Trophoblast cell (in vitro differentiated cells and primary cell): ENCODE data around the gene LSM12.

Experiments
- DNase-seq, 2 donors: peaks; one replicate each; pipeline ENCODE4 v3.0.0-alpha.2; 2016
- H2AFZ ChIP-seq: 2 replicates; pipeline ENCODE4 v1.6.1; 2013; ENCODE audit warnings: low read length, moderate library complexity, mild to moderate bottlenecking; ENCODE audit not compliant: insufficient read depth, poor library complexity
- H2AK5ac ChIP-seq: 2 replicates; pipeline ENCODE4 v1.6.1; 2013; ENCODE audit warnings: mild to moderate bottlenecking, low read length
- H2BK120ac ChIP-seq: 2 replicates; pipeline ENCODE4 v1.6.1; 2013; ENCODE audit warnings: low read length, mild to moderate bottlenecking, moderate library complexity; ENCODE audit not compliant: insufficient read depth, poor library complexity
- H2BK12ac ChIP-seq: 2 replicates; pipeline ENCODE4 v1.6.1; 2013; ENCODE audit warnings: mild to moderate bottlenecking, low read length, moderate library complexity
- H2BK5ac ChIP-seq: 2 replicates; pipeline ENCODE4 v1.6.1; 2013; ENCODE audit warnings: low read length, low read depth, moderate library complexity, mild to moderate bottlenecking; ENCODE audit not compliant: poor library complexity
- H3K14ac ChIP-seq: 2 replicates; pipeline ENCODE4 v1.6.1; 2013; ENCODE audit warnings: mild to moderate bottlenecking, low read length
- H3K18ac ChIP-seq: 2 replicates; pipeline ENCODE4 v1.6.1; 2013; ENCODE audit warnings: mild to moderate bottlenecking, low read length
- H3K23ac ChIP-seq: 2 replicates; pipeline ENCODE4 v1.6.1; 2013; ENCODE audit warnings: low read length
- H3K27ac ChIP-seq: 2 replicates; pipeline ENCODE4 v1.5.1; 2013; ENCODE audit warnings: low read depth, mild to moderate bottlenecking, inconsistent platforms, low read length, moderate library complexity
- H3K27me3 ChIP-seq: 2 replicates; pipeline ENCODE4 v1.6.1; 2013; ENCODE audit warnings: inconsistent platforms, mild to moderate bottlenecking, low read length, moderate library complexity; ENCODE audit not compliant: insufficient read depth
- H3K36me3 ChIP-seq, 2 experiments: 1 replicate in 1 of 2; 2 replicates in 1 of 2; pipeline ENCODE4 v1.6.1; 2013; ENCODE audit warnings: low read length in 2 of 2, mild to moderate bottlenecking in 2 of 2, moderate library complexity in 1 of 2; ENCODE audit not compliant: insufficient read depth in 2 of 2, control insufficient read depth in 1 of 2
- H3K4ac ChIP-seq: 2 replicates; pipeline ENCODE4 v1.6.1; 2013; ENCODE audit warnings: low read depth, mild to moderate bottlenecking, low read length, moderate library complexity
- H3K4me1 ChIP-seq, 2 experiments: 1 replicate in 1 of 2; 2 replicates in 1 of 2; pipeline ENCODE4 v1.6.1; 2013; ENCODE audit warnings: low read length in 2 of 2, mild to moderate bottlenecking in 2 of 2, moderate library complexity in 1 of 2; ENCODE audit not compliant: insufficient read depth in 2 of 2, control insufficient read depth in 1 of 2
- H3K4me2 ChIP-seq: 2 replicates; pipeline ENCODE4 v1.6.1; 2013; ENCODE audit warnings: inconsistent platforms, mild to moderate bottlenecking, low read length, moderate library complexity
- H3K4me3 ChIP-seq: 2 replicates; pipeline ENCODE4 v1.5.1; 2013; ENCODE audit warnings: mild to moderate bottlenecking, low read depth, low read length, inconsistent platforms
- H3K79me1 ChIP-seq: one replicate; pipeline ENCODE4 v1.6.1; 2013; ENCODE audit warnings: low read length
- H3K79me2 ChIP-seq: 2 replicates; pipeline ENCODE4 v1.6.1; 2013; ENCODE audit warnings: low read length, mild to moderate bottlenecking; ENCODE audit not compliant: control insufficient read depth, insufficient read depth, poor library complexity
- H3K9ac ChIP-seq: 2 replicates; pipeline ENCODE4 v1.6.1; 2013; ENCODE audit warnings: mild to moderate bottlenecking, low read length
- H3K9me3 ChIP-seq: 2 replicates; pipeline ENCODE4 v1.6.1; 2013; ENCODE audit warnings: low read depth, mild to moderate bottlenecking, control low read depth, inconsistent platforms, low read length; ENCODE audit not compliant: insufficient read depth
- H4K12ac ChIP-seq: 2 replicates; pipeline ENCODE4 v1.6.1; 2013; ENCODE audit warnings: low read depth, mild to moderate bottlenecking, low read length, moderate library complexity
- H4K8ac ChIP-seq: 2 replicates; pipeline ENCODE4 v1.6.1; 2013; ENCODE audit warnings: low read depth, mild to moderate bottlenecking, low read length, moderate library complexity
- H4K91ac ChIP-seq: one replicate; pipeline ENCODE4 v1.6.1; 2013; ENCODE audit warnings: low read depth, mild to moderate bottlenecking, low read length, moderate library complexity
- WGBS: extraction: QIAGEN DNeasy Blood & Tissue Kit; methylation state at CpG from one replicate; pipeline ENCODE4 v1.1.7; 2013; ENCODE audit warnings: missing lambda C conversion rate; ENCODE audit not compliant: insufficient read length, insufficient coverage; ENCODE audit errors: extremely low coverage; 5-methylcytosine and 5-hydroxymethylcytosine counted together

Gene LSM12

DNA sequence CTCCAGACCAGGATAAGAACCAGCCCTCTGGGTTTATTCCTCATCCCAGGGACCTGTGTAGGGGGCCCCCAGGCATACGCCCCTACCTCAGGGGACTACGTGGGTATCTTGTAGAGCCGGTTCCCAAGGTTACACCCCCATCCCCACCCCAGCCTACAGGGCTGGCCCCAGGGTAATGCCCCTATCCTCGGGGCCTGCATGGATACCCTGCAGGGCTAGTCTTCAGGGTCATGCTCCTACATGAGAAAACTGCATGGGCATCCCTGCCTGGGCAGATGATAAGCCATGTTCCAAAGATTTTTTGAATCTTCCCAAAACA is 42.8 kb upstream of the LSM12 start:
- peaks cover 23% of the 10 kb centered on the region for H3K79me1 ChIP-seq
- no CpG with 5 or more reads among the region's 4 CpGs for WGBS

DNA sequence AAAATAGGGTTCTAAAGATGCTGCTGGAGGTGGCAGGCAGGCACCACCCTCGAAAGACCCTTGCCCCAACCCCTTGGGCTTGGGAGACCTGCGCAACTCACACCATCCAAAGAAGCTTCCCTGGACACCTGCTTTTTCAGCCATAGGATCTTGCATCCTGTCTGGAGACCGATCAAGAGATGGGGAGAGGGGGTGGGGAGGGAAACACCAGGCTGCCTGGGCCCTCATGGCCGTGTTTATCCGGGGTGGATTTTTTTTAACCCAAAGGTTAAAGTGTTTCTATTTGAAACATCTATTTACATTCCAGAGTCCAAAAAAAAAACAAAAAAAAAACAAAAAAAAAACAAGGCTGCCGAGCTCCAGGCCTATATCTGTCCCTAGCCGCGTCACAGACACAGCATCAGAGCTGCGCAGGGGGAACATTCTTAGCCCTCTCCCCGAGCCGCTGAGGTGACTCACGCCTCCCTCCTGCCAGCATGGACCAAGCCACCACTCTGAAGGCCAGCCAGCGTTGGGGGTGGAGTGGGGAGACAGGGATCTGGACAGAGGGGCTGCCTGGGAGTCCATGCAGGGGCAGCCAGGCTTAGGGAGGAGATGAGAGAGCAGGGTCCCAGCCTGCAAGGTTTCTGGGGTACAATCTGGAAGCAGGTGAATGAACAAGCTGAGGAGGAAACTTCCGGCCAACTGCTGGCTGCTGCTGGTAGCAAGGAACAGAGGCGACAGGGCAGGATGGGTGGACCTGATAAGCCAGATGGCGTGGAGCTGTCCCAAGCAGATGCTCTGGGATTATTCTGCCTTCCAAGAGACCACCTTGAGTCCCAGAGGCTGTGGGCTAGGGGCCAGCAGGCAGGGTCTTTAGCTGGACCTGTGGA is 42.2 kb upstream of the LSM12 start:
- Histone ChIP-seq H3K4me3 (no peak overlapping the region), H3K79me2 (peaks cover 2% of the 10 kb centered on the region), H3K4me1 (peaks cover 20 to 23% of the 10 kb centered on the region in 2 experiments), H2AFZ (no peak overlapping the region), H3K79me1 (peaks cover 23% of the 10 kb centered on the region), H3K27ac (peak overlapping the region; percentile 84), H3K9ac (no peak overlapping the region), H3K9me3 (no peaks in the 10 kb centered on the region), H2BK120ac (peak overlapping the region; percentile 39), H3K14ac (peak overlapping the region; percentile 10), H3K36me3 (peaks cover 4 to 10% of the 10 kb centered on the region in 2 experiments), H4K12ac (no peak overlapping the region), H4K8ac (peak overlapping the region; percentile 20), H3K4me2 (peak overlapping the region; percentile 24), H4K91ac (peak overlapping the region; percentile 80), H2BK5ac (peak overlapping the region; percentile 70), H2AK5ac (peak overlapping the region; percentile 40), H2BK12ac (peak overlapping the region; percentile 6), H3K18ac (peak overlapping the region; percentile 33), H3K23ac (no peak overlapping the region), H3K27me3 (no peaks in the 10 kb centered on the region), H3K4ac (peak overlapping the region; percentile 2)
- WGBS: no CpG with 5 or more reads among the region's 16 CpGs
- peak; percentile 98 for DNase-seq

More for the DNA sequence above, 42.8 kb upstream of the LSM12 start:
- peak overlapping the region; percentile 80 for H4K91ac ChIP-seq
- no peak overlapping the region for H3K4me2 ChIP-seq
- H3K4me3 ChIP-seq: no peak overlapping the region
- no peak overlapping the region for H3K18ac ChIP-seq
- no peak overlapping the region for H4K8ac ChIP-seq
- no peak overlapping the region for H2AFZ ChIP-seq
- no peak overlapping the region for H3K23ac ChIP-seq
- H2BK5ac ChIP-seq: no peak overlapping the region
- H3K27me3 ChIP-seq: no peaks in the 10 kb centered on the region
- no peak overlapping the region for H3K4ac ChIP-seq
- peak overlapping the region; percentile 84 for H3K27ac ChIP-seq
- H3K4me1 ChIP-seq: peaks cover 18 to 25% of the 10 kb centered on the region in 2 experiments
- no peak overlapping the region for H3K9ac ChIP-seq
- DNase-seq: peak; percentile 98 to 99
- no peaks in the 10 kb centered on the region for H3K9me3 ChIP-seq
- peak overlapping the region; percentile 10 for H3K14ac ChIP-seq
- no peak overlapping the region for H2AK5ac ChIP-seq
- no peak overlapping the region for H2BK120ac ChIP-seq
- no peak overlapping the region for H4K12ac ChIP-seq
- no peak overlapping the region for H2BK12ac ChIP-seq
- peaks cover 2% of the 10 kb centered on the region for H3K79me2 ChIP-seq
- peaks cover 4 to 9% of the 10 kb centered on the region in 2 experiments for H3K36me3 ChIP-seq

DNA sequence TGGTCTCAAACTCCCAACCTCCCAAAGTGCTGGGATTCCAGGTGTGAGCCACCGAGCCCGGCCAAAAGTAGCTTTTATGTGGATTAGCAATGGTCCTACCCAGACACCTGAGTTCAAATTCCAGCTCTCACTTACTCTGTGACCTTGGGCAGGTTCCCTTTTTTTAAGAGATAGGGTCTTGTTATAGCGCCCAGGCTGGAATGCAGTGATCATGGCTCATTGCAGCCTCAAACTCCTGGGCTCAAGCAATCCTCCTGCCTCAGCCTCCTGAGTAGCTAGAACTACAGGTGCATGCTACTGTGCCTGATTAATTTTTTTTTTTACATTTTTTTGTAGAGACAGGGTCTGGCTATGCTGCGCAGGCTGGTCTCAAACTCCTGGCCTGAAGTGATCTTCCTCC is 40.3 kb upstream of the LSM12 start:
- Histone ChIP-seq H4K12ac (no peak overlapping the region), H4K91ac (no peak overlapping the region)

DNA sequence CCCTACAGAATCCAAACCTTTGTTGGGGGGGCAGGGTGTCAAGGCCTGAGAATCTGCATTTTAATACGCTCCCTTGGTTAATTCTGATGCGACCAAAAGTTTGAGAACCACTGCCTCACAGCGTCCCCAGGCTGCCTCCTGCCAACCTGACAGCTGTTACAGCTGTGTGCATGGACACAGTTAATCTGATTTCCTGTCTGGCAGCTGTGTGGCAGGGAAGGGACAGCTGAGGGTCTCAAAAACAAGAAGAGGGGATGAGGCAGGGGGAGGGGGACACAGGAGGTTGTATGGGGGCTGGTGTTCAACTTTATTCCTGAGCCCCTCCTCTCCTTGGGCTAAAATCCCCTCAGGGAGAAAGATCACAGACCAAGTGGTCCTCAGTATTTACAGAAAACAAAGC is 39.5 kb upstream of the LSM12 start:
- Histone ChIP-seq H3K36me3 (peaks cover 4 to 10% of the 10 kb centered on the region in 2 experiments), H3K23ac (no peak overlapping the region), H4K12ac (no peak overlapping the region), H3K4me1 (peaks cover 26 to 27% of the 10 kb centered on the region in 2 experiments), H3K27me3 (no peaks in the 10 kb centered on the region), H2BK120ac (no peak overlapping the region), H3K4me2 (no peak overlapping the region), H3K18ac (no peak overlapping the region), H3K4ac (no peak overlapping the region), H3K79me1 (peaks cover 29% of the 10 kb centered on the region), H3K79me2 (peaks cover 2% of the 10 kb centered on the region), H2BK5ac (no peak overlapping the region), H3K14ac (no peak overlapping the region), H4K8ac (no peak overlapping the region), H2AFZ (no peak overlapping the region), H3K27ac (no peak overlapping the region), H3K9me3 (no peaks in the 10 kb centered on the region), H4K91ac (no peak overlapping the region), H2AK5ac (no peak overlapping the region), H2BK12ac (no peak overlapping the region), H3K4me3 (no peak overlapping the region), H3K9ac (no peak overlapping the region)
- DNase-seq: no peak
- no CpG with 5 or more reads among the region's 3 CpGs for WGBS

More for the DNA sequence above, 40.3 kb upstream of the LSM12 start:
- Histone ChIP-seq H3K36me3 (peaks cover 4 to 10% of the 10 kb centered on the region in 2 experiments), H3K4me1 (peaks cover 28 to 30% of the 10 kb centered on the region in 2 experiments), H3K18ac (no peak overlapping the region), H2AK5ac (no peak overlapping the region), H3K27ac (no peak overlapping the region), H3K14ac (no peak overlapping the region), H2AFZ (no peak overlapping the region), H3K79me1 (peaks cover 25% of the 10 kb centered on the region), H3K23ac (no peak overlapping the region), H3K4me3 (no peak overlapping the region), H2BK12ac (no peak overlapping the region), H4K8ac (no peak overlapping the region), H3K4ac (no peak overlapping the region), H2BK120ac (no peak overlapping the region), H3K27me3 (no peaks in the 10 kb centered on the region), H3K9ac (no peak overlapping the region), H3K9me3 (no peaks in the 10 kb centered on the region), H3K79me2 (peaks cover 2% of the 10 kb centered on the region), H3K4me2 (no peak overlapping the region), H2BK5ac (no peak overlapping the region)
- no peak for DNase-seq
- WGBS: no CpG with 5 or more reads among the region's 4 CpGs
